IMR-90 (cell line): ENCODE data around the gene CYP46A1. TPM values are rescaled to one million over a fixed set of nuclear protein-coding genes. Genes with fewer than 3 reads are reported as not detected.

Experiments
- ATAC-seq: fragments of 200-7000 bp; cut with Tn5 transposase; 2 replicates; pipeline ENCODE4 v1.9.1; 2020; ENCODE audit warnings: low read depth, mild to moderate bottlenecking, moderate library complexity
- BruUV-seq: library from RNA; stranded (reverse); fragments of 400-500 nt; replicated peaks from 2 replicates; lab custom pipeline; 2021; lab: Mats Ljungman, UMichigan
- CTCF ChIA-PET: fragments of 300-600 bp; formaldehyde crosslinking; extraction: SDS; loops from one replicate; lab custom pipeline; 2021; ENCODE audit warnings: antibody characterized with exemption; lab: Yijun Ruan, JAX
- POLR2A ChIA-PET: fragments of 300-600 bp; sonication (Branson Sonifier 250); formaldehyde crosslinking; loops from one replicate; lab custom pipeline; 2022; ENCODE audit warnings: antibody characterized with exemption; ENCODE audit not compliant: unreplicated experiment; lab: Charles Lee
- DNase-seq: peaks from one replicate; pipeline ENCODE4 v3.0.0; 2013
- H2AFZ ChIP-seq: replicated peaks from 2 replicates; pipeline ENCODE3; 2013; ENCODE audit warnings: low read length, mild to moderate bottlenecking; ENCODE audit not compliant: poor library complexity
- H2AK5ac ChIP-seq: 2 replicates; pipeline ENCODE4 v1.6.1; 2013; ENCODE audit warnings: low read depth, low read length, inconsistent platforms
- H2AK9ac ChIP-seq: replicated peaks from 2 replicates; pipeline ENCODE3; 2013; ENCODE audit warnings: mild to moderate bottlenecking, low read depth, low read length, moderate library complexity; ENCODE audit not compliant: poor library complexity
- H2BK120ac ChIP-seq: 2 replicates; pipeline ENCODE4 v1.6.1; 2013; ENCODE audit warnings: low read depth, low read length, inconsistent platforms
- H2BK15ac ChIP-seq: 3 replicates; pipeline ENCODE4 v1.6.1; 2013; ENCODE audit warnings: low read depth, low read length, inconsistent platforms
- H2BK20ac ChIP-seq: 2 replicates; pipeline ENCODE4 v1.6.1; 2013; ENCODE audit warnings: low read depth, mild to moderate bottlenecking, inconsistent platforms, low read length, moderate library complexity
- H2BK5ac ChIP-seq: 2 replicates; pipeline ENCODE4 v1.6.1; 2013; ENCODE audit warnings: mild to moderate bottlenecking, low read depth, low read length, inconsistent platforms; ENCODE audit not compliant: poor library complexity, severe bottlenecking
- H3K14ac ChIP-seq: replicated peaks from 2 replicates; pipeline ENCODE4 v1.6.1; 2013; ENCODE audit warnings: low read depth, low read length, inconsistent platforms
- H3K18ac ChIP-seq: 2 replicates; pipeline ENCODE4 v1.6.1; 2013; ENCODE audit warnings: low read depth, low read length, control low read depth
- H3K23ac ChIP-seq: 2 replicates; pipeline ENCODE4 v1.6.1; 2013; ENCODE audit warnings: low read depth, low read length, inconsistent platforms
- H3K27ac ChIP-seq: 2 replicates; pipeline ENCODE4 v1.5.1; 2013; ENCODE audit warnings: mild to moderate bottlenecking, control low read depth, low read length; ENCODE audit not compliant: insufficient read depth
- H3K27me3 ChIP-seq: 2 replicates; pipeline ENCODE4 v1.6.1; 2013; ENCODE audit warnings: low read length; ENCODE audit not compliant: control insufficient read depth, insufficient read depth
- H3K36me3 ChIP-seq: 2 replicates; pipeline ENCODE4 v1.6.1; 2013; ENCODE audit warnings: low read length, mixed read lengths; ENCODE audit not compliant: control insufficient read depth, insufficient read depth
- H3K4ac ChIP-seq: 2 replicates; pipeline ENCODE4 v1.6.1; 2013; ENCODE audit warnings: low read depth, low read length, inconsistent platforms
- H3K4me1 ChIP-seq: 2 replicates; pipeline ENCODE4 v1.6.1; 2013; ENCODE audit warnings: low read length, mixed read lengths; ENCODE audit not compliant: control insufficient read depth, insufficient read depth
- H3K4me2 ChIP-seq: 2 replicates; pipeline ENCODE4 v1.6.1; 2013; ENCODE audit warnings: low read depth, mild to moderate bottlenecking, control low read depth, low read length, moderate library complexity
- H3K4me3 ChIP-seq: 2 replicates; pipeline ENCODE4 v1.5.1; 2013; ENCODE audit warnings: low read depth, mild to moderate bottlenecking, control low read depth, low read length, moderate library complexity; ENCODE audit not compliant: insufficient read depth
- H3K56ac ChIP-seq: 2 replicates; pipeline ENCODE4 v1.6.1; 2013; ENCODE audit warnings: low read length, inconsistent platforms; ENCODE audit not compliant: insufficient read depth; ENCODE audit errors: extremely low read depth
- H3K79me1 ChIP-seq, 2 experiments: 2 replicates each; pipeline ENCODE4 v1.6.1; 2013; ENCODE audit warnings: low read length in 2 of 2, inconsistent platforms in 1 of 2, low read depth in 1 of 2
- H3K9ac ChIP-seq: 2 replicates; pipeline ENCODE4 v1.6.1; 2013; ENCODE audit warnings: low read depth, low read length, control low read depth
- H3K9me1 ChIP-seq: 2 replicates; pipeline ENCODE4 v1.6.1; 2013; ENCODE audit warnings: low read length, inconsistent platforms; ENCODE audit not compliant: insufficient read depth
- H3K9me3 ChIP-seq: 2 replicates; pipeline ENCODE4 v1.6.1; 2013; ENCODE audit warnings: low read length; ENCODE audit not compliant: control insufficient read depth, insufficient read depth
- H4K20me1 ChIP-seq: 2 replicates; pipeline ENCODE4 v1.6.1; 2013; ENCODE audit warnings: low read length, inconsistent platforms; ENCODE audit not compliant: insufficient read depth
- H4K5ac ChIP-seq: 2 replicates; pipeline ENCODE4 v1.6.1; 2013; ENCODE audit warnings: mild to moderate bottlenecking, low read depth, low read length, control low read depth
- H4K8ac ChIP-seq, 2 experiments: 2 replicates each; pipeline ENCODE4 v1.6.1; 2013; ENCODE audit warnings: low read depth in 2 of 2, low read length in 2 of 2, control low read depth in 1 of 2, inconsistent platforms in 1 of 2
- H4K91ac ChIP-seq: 2 replicates; pipeline ENCODE4 v1.6.1; 2013; ENCODE audit warnings: low read depth, low read length, inconsistent platforms; ENCODE audit not compliant: insufficient read depth
- ELK1 ChIP-seq: fragments of 150-350 bp; IDR thresholded peaks from 2 replicates; pipeline ENCODE4 v1.6.1; 2016; ENCODE audit warnings: low read depth, mild to moderate bottlenecking, low read length, moderate library complexity, borderline replicate concordance
- MAFK ChIP-seq: IDR thresholded peaks from 2 replicates; pipeline ENCODE4 v1.6.1; 2012; ENCODE audit warnings: low read depth, low read length, improper control_type of control experiment
- MAZ ChIP-seq: IDR thresholded peaks from 2 replicates; pipeline ENCODE4 v1.6.1; 2012; ENCODE audit warnings: low read depth, mild to moderate bottlenecking, low read length, improper control_type of control experiment, moderate library complexity, borderline replicate concordance
- NFE2L2 ChIP-seq: fragments of 150-350 bp; IDR thresholded peaks from 2 replicates; pipeline ENCODE4 v1.6.1; 2016; ENCODE audit warnings: low read depth, mild to moderate bottlenecking, low read length
- POLR2A ChIP-seq: IDR thresholded peaks from 2 replicates; pipeline ENCODE4 v1.6.1; 2012; ENCODE audit warnings: mild to moderate bottlenecking, low read depth, low read length
- WGBS, 2 experiments: methylation state at CpG; one replicate each; pipeline versions ENCODE4 v1.1.5 to v1.1.7; 2013; ENCODE audit warnings: missing lambda C conversion rate in 2 of 2; ENCODE audit not compliant: insufficient read length in 1 of 2; ENCODE audit errors: extremely low coverage in 2 of 2; 5-methylcytosine and 5-hydroxymethylcytosine counted together
- dilution Hi-C: fragments of 300-500 bp; cut with HindIII; formaldehyde crosslinking; loops from one replicate; pipeline ENCODE4 v1.14.3; 2018; ENCODE audit warnings: low sequenced_read_pairs; ENCODE audit not compliant: unreplicated experiment
- in situ Hi-C: fragments of 300-500 bp; cut with MboI; formaldehyde crosslinking; loops from 3 replicates; pipeline ENCODE4 v1.14.3; 2019; ENCODE audit warnings: low sequenced_read_pairs, inconsistent platforms, mixed read lengths
- intact Hi-C: fragments of 100-400 bp; cut with micrococcal nuclease; formaldehyde crosslinking; loops from 2 replicates; pipeline ENCODE4 v1.10.0; 2022
- polyA plus RNA-seq, 3 experiments: library from polyadenylated mRNA; depleted of rRNA; stranded (reverse); fragments of >200 nt; gene quantifications; 2 replicates each; pipeline ENCODE4 v1.2.3, GENCODE V29; 2012; ENCODE audit warnings: low replicate concordance in 1 of 3
- total RNA-seq: library from RNA; depleted of rRNA; stranded (reverse); fragments of >200 nt; gene quantifications from 2 replicates; pipeline ENCODE4 v1.2.3, GENCODE V29; 2012
- TF ChIP-seq, protein P1 (sequence below): fragments of 150-350 bp; IDR thresholded peaks from 2 replicates; pipeline ENCODE4 v1.6.1; 2017; ENCODE audit warnings: mild to moderate bottlenecking, antibody characterized with exemption, low read length, low read depth

The CYP46A1 gene
- total and polyA plus RNA-seq, 2 of the 4 experiments (the other 2 are of a cell fraction), result 0.18 to 0.31 TPM

DNA sequence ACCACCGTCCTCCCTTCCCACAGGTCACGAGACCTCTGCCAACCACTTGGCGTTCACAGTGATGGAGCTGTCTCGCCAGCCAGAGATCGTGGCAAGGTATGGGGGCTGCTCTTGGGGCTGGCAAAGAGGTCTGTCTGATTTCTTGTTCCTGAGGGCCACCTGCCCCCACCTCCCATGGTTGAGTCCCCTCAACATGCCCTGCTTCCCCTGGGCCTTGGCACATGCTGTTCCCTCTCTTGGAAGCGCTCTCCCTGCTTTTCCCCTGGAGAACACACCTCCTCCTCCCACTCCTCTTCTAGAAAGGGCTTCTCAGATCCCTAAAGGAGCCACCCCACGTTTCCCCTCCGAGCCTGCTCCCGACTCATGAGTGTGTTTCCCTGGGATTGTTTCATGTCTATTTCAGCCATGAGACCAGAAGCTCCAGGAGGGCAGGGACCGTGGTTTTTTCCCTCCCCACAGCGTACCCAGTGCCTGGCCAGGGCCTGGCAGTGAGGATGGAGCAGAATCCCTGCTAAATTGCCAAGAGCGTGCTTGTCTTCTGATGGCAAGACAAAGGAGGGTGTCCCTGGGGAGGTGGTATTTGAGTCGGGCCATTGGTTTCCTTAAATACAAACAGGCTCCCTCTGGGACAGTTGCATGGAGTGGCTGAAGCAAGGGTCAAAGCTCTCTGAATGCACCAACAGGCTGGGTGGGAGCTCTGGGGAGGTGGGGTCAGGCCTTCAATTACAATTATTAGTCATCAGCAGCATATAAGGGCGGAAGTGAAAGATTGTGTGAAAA lies 34.1 kb downstream of the CYP46A1 start:
- no TSS peak for BruUV-seq
- no peaks in the 10 kb centered on the region; the same call in 1 of the 2 replicates for H3K4me1 ChIP-seq
- H2AK9ac ChIP-seq, result no peak overlapping the region
- WGBS, 2 experiments, result no CpG with 5 or more reads among the region's 14 CpGs
- H3K4me3 ChIP-seq, result no peak overlapping the region
- dilution Hi-C loops (no loop called here), intact Hi-C loops (no loop called here), in situ Hi-C loops (no loop called here)
- H3K9ac ChIP-seq, result no peak overlapping the region
- H2BK120ac ChIP-seq, result no peak overlapping the region
- no peaks in the 10 kb centered on the region for H3K36me3 ChIP-seq
- no peak overlapping the region for H2AK5ac ChIP-seq
- no peak overlapping the region for H2BK5ac ChIP-seq
- no peak overlapping the region for H2BK20ac ChIP-seq
- no peak overlapping the region for H3K14ac ChIP-seq
- POLR2A ChIA-PET, result no interaction called here
- ATAC-seq, result no peak
- no peak overlapping the region for H3K56ac ChIP-seq
- TF ChIP-seq MAFK (no peak), POLR2A (no peak), NFE2L2 (no peak), ELK1 (no peak), MAZ (no peak)
- TF ChIP-seq, protein P1, sequence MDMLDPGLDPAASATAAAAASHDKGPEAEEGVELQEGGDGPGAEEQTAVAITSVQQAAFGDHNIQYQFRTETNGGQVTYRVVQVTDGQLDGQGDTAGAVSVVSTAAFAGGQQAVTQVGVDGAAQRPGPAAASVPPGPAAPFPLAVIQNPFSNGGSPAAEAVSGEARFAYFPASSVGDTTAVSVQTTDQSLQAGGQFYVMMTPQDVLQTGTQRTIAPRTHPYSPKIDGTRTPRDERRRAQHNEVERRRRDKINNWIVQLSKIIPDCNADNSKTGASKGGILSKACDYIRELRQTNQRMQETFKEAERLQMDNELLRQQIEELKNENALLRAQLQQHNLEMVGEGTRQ, result no peak
- no peak overlapping the region for H3K4ac ChIP-seq
- no peaks in the 10 kb centered on the region for H3K9me1 ChIP-seq
- peaks cover 28% of the 10 kb centered on the region for H3K27me3 ChIP-seq
- no peaks in the 10 kb centered on the region for H3K9me3 ChIP-seq
- H3K23ac ChIP-seq, result no peak overlapping the region
- H4K5ac ChIP-seq, result no peak overlapping the region
- H3K27ac ChIP-seq, result no peak overlapping the region
- CTCF ChIA-PET, result no interaction called here
- no peak overlapping the region for H4K8ac ChIP-seq
- peak overlapping the region; percentile 51 for H2AFZ ChIP-seq
- no peak for DNase-seq
- no peaks in the 10 kb centered on the region for H4K20me1 ChIP-seq
- no peak overlapping the region for H4K91ac ChIP-seq
- no peak overlapping the region for H3K18ac ChIP-seq
- no peaks in the 10 kb centered on the region for H3K79me1 ChIP-seq
- no peak overlapping the region for H3K4me2 ChIP-seq
- H2BK15ac ChIP-seq, result no peak overlapping the region
